ENCODE measurements around the gene PRCP. TPM values are rescaled to one million over a fixed set of nuclear protein-coding genes. Genes with fewer than 3 reads are reported as not detected.

Gene PRCP
- total RNA-seq, 1 experiment from 2014 or later, result 53.9 TPM

DNA sequence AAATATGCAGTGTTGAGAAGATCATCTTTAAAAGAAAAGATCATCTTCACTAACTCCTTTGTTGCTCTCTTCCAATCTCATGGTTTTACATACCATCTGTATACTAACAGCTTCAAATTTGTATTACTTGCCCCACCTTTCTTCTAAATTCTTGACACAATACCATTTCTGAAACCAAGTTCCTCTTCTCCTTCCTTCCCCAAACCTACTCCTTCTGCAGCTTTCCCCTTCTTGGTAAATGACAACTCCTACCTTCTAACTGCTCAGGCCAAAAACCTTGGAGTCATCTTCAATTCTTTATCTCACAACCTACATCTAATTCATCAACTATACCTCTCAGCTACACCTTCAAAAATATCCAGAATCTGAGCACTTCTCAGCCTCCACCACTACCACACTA lies 9.3 kb downstream of the PRCP start:
- no peak for ATAC-seq
- no peak for TF ChIP-seq NR3C1 (CRISPR knock-in tag; conservative IDR thresholded peaks at IDR 0.05; ENCODE audit: low read depth)
- no peak for TF ChIP-seq NFYB (CRISPR knock-in tag; conservative IDR thresholded peaks at IDR 0.05; ENCODE audit: low read depth)
- TF ChIP-seq, protein P1, sequence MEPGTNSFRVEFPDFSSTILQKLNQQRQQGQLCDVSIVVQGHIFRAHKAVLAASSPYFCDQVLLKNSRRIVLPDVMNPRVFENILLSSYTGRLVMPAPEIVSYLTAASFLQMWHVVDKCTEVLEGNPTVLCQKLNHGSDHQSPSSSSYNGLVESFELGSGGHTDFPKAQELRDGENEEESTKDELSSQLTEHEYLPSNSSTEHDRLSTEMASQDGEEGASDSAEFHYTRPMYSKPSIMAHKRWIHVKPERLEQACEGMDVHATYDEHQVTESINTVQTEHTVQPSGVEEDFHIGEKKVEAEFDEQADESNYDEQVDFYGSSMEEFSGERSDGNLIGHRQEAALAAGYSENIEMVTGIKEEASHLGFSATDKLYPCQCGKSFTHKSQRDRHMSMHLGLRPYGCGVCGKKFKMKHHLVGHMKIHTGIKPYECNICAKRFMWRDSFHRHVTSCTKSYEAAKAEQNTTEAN (CRISPR knock-in tag; IDR thresholded peaks at IDR 0.05), result no peak
- no peak for TF ChIP-seq GTF2I (CRISPR knock-in tag; conservative IDR thresholded peaks at IDR 0.05)
- TF ChIP-seq, protein P2, sequence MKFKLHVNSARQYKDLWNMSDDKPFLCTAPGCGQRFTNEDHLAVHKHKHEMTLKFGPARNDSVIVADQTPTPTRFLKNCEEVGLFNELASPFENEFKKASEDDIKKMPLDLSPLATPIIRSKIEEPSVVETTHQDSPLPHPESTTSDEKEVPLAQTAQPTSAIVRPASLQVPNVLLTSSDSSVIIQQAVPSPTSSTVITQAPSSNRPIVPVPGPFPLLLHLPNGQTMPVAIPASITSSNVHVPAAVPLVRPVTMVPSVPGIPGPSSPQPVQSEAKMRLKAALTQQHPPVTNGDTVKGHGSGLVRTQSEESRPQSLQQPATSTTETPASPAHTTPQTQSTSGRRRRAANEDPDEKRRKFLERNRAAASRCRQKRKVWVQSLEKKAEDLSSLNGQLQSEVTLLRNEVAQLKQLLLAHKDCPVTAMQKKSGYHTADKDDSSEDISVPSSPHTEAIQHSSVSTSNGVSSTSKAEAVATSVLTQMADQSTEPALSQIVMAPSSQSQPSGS (CRISPR knock-in tag; IDR thresholded peaks at IDR 0.05; ENCODE audit: borderline replicate concordance, low read depth), result no peak
- TF ChIP-seq, protein P3, sequence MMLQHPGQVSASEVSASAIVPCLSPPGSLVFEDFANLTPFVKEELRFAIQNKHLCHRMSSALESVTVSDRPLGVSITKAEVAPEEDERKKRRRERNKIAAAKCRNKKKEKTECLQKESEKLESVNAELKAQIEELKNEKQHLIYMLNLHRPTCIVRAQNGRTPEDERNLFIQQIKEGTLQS (CRISPR knock-in tag; conservative IDR thresholded peaks at IDR 0.05), result no peak
- TF ChIP-seq, protein P4, sequence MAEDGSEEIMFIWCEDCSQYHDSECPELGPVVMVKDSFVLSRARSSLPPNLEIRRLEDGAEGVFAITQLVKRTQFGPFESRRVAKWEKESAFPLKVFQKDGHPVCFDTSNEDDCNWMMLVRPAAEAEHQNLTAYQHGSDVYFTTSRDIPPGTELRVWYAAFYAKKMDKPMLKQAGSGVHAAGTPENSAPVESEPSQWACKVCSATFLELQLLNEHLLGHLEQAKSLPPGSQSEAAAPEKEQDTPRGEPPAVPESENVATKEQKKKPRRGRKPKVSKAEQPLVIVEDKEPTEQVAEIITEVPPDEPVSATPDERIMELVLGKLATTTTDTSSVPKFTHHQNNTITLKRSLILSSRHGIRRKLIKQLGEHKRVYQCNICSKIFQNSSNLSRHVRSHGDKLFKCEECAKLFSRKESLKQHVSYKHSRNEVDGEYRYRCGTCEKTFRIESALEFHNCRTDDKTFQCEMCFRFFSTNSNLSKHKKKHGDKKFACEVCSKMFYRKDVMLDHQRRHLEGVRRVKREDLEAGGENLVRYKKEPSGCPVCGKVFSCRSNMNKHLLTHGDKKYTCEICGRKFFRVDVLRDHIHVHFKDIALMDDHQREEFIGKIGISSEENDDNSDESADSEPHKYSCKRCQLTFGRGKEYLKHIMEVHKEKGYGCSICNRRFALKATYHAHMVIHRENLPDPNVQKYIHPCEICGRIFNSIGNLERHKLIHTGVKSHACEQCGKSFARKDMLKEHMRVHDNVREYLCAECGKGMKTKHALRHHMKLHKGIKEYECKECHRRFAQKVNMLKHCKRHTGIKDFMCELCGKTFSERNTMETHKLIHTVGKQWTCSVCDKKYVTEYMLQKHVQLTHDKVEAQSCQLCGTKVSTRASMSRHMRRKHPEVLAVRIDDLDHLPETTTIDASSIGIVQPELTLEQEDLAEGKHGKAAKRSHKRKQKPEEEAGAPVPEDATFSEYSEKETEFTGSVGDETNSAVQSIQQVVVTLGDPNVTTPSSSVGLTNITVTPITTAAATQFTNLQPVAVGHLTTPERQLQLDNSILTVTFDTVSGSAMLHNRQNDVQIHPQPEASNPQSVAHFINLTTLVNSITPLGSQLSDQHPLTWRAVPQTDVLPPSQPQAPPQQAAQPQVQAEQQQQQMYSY (CRISPR knock-in tag; IDR thresholded peaks at IDR 0.05), result no peak
- TF ChIP-seq TEAD1 (CRISPR knock-in tag; IDR thresholded peaks at IDR 0.05), result no peak
- TF ChIP-seq SMAD4 (CRISPR knock-in tag; IDR thresholded peaks at IDR 0.05), result no peak
- no peak for TF ChIP-seq JUN (CRISPR knock-in tag; IDR thresholded peaks at IDR 0.05)
- DNase-seq (ENCODE audit: low spot score), result no peak
- Mint-ChIP-seq H3K4me1 (peaks cover under 1% of the 10 kb centered on the region; the same call in 1 of the 2 replicates), H3K36me3 (no peaks in the 10 kb centered on the region), H3K27me3 (ENCODE audit: low read depth) (no peaks in the 10 kb centered on the region), H3K27ac (no peak overlapping the region), H3K4me3 (no peak overlapping the region), H3K9me3 (no peaks in the 10 kb centered on the region)
- POLR2A ChIA-PET, result no interaction called here
- CTCF ChIA-PET, result interaction anchor here (2.2 kb wide), 1 partner anchor 23 kb away, joined by 10 read pairs; no protein-coding TSS in a partner anchor

DNA sequence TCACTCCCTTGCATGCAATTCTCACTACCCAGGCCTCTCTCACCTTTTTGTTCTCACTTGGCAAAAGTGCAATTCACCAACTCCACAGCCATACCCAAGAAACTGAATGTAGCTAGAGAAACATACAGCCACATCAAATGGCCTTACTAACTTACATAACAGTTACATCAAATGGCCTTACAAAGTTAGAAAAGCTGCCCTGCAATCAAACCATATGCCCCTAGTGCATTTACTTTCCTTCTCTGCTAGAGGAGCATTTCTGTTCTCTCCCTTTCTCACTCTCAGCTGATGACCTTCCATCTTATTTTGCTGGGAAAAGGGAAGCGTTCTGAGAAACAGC lies 10.3 kb downstream of the PRCP start:
- POLR2A ChIA-PET, result interaction anchor here (1.0 kb wide), 1 partner anchor 11 kb away, joined by 3 read pairs; the partner anchor contains the start of gene DDIAS
- Mint-ChIP-seq H3K27ac (no peak overlapping the region), H3K27me3 (ENCODE audit: low read depth) (no peaks in the 10 kb centered on the region), H3K4me3 (no peak overlapping the region), H3K4me1 (no peaks in the 10 kb centered on the region), H3K36me3 (no peaks in the 10 kb centered on the region), H3K9me3 (no peaks in the 10 kb centered on the region)
- DNase-seq (ENCODE audit: low spot score), result no peak
- CTCF ChIA-PET, result interaction anchor here (2.2 kb wide), 1 partner anchor 22 kb away, joined by 10 read pairs; no protein-coding TSS in a partner anchor
- no peak for ATAC-seq
- TF ChIP-seq GRHL2 (CRISPR knock-in tag; IDR thresholded peaks at IDR 0.05; ENCODE audit: insufficient replicate concordance, severe bottlenecking), result no peak
- TF ChIP-seq, protein P5, sequence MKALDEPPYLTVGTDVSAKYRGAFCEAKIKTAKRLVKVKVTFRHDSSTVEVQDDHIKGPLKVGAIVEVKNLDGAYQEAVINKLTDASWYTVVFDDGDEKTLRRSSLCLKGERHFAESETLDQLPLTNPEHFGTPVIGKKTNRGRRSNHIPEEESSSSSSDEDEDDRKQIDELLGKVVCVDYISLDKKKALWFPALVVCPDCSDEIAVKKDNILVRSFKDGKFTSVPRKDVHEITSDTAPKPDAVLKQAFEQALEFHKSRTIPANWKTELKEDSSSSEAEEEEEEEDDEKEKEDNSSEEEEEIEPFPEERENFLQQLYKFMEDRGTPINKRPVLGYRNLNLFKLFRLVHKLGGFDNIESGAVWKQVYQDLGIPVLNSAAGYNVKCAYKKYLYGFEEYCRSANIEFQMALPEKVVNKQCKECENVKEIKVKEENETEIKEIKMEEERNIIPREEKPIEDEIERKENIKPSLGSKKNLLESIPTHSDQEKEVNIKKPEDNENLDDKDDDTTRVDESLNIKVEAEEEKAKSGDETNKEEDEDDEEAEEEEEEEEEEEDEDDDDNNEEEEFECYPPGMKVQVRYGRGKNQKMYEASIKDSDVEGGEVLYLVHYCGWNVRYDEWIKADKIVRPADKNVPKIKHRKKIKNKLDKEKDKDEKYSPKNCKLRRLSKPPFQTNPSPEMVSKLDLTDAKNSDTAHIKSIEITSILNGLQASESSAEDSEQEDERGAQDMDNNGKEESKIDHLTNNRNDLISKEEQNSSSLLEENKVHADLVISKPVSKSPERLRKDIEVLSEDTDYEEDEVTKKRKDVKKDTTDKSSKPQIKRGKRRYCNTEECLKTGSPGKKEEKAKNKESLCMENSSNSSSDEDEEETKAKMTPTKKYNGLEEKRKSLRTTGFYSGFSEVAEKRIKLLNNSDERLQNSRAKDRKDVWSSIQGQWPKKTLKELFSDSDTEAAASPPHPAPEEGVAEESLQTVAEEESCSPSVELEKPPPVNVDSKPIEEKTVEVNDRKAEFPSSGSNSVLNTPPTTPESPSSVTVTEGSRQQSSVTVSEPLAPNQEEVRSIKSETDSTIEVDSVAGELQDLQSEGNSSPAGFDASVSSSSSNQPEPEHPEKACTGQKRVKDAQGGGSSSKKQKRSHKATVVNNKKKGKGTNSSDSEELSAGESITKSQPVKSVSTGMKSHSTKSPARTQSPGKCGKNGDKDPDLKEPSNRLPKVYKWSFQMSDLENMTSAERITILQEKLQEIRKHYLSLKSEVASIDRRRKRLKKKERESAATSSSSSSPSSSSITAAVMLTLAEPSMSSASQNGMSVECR (CRISPR knock-in tag; IDR thresholded peaks at IDR 0.05; ENCODE audit: borderline replicate concordance), result no peak
- TF ChIP-seq, protein P4 (CRISPR knock-in tag; IDR thresholded peaks at IDR 0.05), result no peak
- no peak for TF ChIP-seq GABPB1 (CRISPR knock-in tag; IDR thresholded peaks at IDR 0.05)
- no peak for TF ChIP-seq JUN (CRISPR knock-in tag; IDR thresholded peaks at IDR 0.05)
- TF ChIP-seq, protein P6, sequence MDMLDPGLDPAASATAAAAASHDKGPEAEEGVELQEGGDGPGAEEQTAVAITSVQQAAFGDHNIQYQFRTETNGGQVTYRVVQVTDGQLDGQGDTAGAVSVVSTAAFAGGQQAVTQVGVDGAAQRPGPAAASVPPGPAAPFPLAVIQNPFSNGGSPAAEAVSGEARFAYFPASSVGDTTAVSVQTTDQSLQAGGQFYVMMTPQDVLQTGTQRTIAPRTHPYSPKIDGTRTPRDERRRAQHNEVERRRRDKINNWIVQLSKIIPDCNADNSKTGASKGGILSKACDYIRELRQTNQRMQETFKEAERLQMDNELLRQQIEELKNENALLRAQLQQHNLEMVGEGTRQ (CRISPR knock-in tag; IDR thresholded peaks at IDR 0.05), result no peak
